ENCODE data around the gene PPP2R3B.

The PPP2R3B gene

GRCh38 chrX:386768-387575 lies at the start of gene PPP2R3B (continued):
- TF ChIP-seq ZNF76 (tag by site-specific recombination; IDR thresholded peaks at IDR 0.05; ENCODE audit: borderline replicate concordance, low read depth) (peak; percentile 77; the same call in 1 of the 2 replicates), ZSCAN5A (tag by site-specific recombination; IDR thresholded peaks at IDR 0.05) (0 out of 2 replicates have a peak, but pooled peaks have one; percentile 57), ZNF169 (tag by site-specific recombination; IDR thresholded peaks at IDR 0.05) (no peak), ZSCAN30 (tag by site-specific recombination; IDR thresholded peaks at IDR 0.05) (peak; percentile 79; the same call in 1 of the 2 replicates), ZBTB49 (tag by site-specific recombination; IDR thresholded peaks at IDR 0.05; ENCODE audit: low read depth) (no peak), ZNF266 (tag by site-specific recombination; IDR thresholded peaks at IDR 0.05; ENCODE audit: low read depth) (no peak), ZNF555 (tag by site-specific recombination; conservative IDR thresholded peaks at IDR 0.05) (no peak), ZBTB20 (tag by site-specific recombination; IDR thresholded peaks at IDR 0.05) (no peak; the same call in 1 of the 2 replicates), ZNF157 (tag by site-specific recombination; IDR thresholded peaks at IDR 0.05) (no peak), ZNF791 (tag by site-specific recombination; IDR thresholded peaks at IDR 0.05) (no peak), ATF2 (tag by site-specific recombination; IDR thresholded peaks at IDR 0.05; ENCODE audit: low read depth) (peak; percentile 88), ZNF239 (tag by site-specific recombination; IDR thresholded peaks at IDR 0.05) (no peak), ZNF324 (tag by site-specific recombination; IDR thresholded peaks at IDR 0.05) (peak; percentile 85), ZNF292 (tag by site-specific recombination; IDR thresholded peaks at IDR 0.05; ENCODE audit: borderline replicate concordance, low read depth) (no peak), ZNF664 (tag by site-specific recombination; IDR thresholded peaks at IDR 0.05) (no peak), SP2 (tag by site-specific recombination; IDR thresholded peaks at IDR 0.05) (peak; percentile 68), ZXDB (tag by site-specific recombination; IDR thresholded peaks at IDR 0.05) (peak; percentile 97), ZNF776 (tag by site-specific recombination; IDR thresholded peaks at IDR 0.05; ENCODE audit: borderline replicate concordance) (no peak), ZBTB7A (tag by site-specific recombination; IDR thresholded peaks at IDR 0.05; ENCODE audit: low read depth) (no peak), IKZF3 (tag by site-specific recombination; IDR thresholded peaks at IDR 0.05) (no peak), ZNF404 (tag by site-specific recombination; IDR thresholded peaks at IDR 0.05) (no peak), KLF16 (tag by site-specific recombination; IDR thresholded peaks at IDR 0.05) (no peak), ZNF114 (tag by site-specific recombination; IDR thresholded peaks at IDR 0.05) (no peak), ZNF501 (tag by site-specific recombination; IDR thresholded peaks at IDR 0.05) (no peak), ZNF658 (tag by site-specific recombination; IDR thresholded peaks at IDR 0.05) (no peak)
- TF ChIP-seq, protein P1, sequence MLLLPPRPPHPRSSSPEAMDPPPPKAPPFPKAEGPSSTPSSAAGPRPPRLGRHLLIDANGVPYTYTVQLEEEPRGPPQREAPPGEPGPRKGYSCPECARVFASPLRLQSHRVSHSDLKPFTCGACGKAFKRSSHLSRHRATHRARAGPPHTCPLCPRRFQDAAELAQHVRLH (tag by site-specific recombination; IDR thresholded peaks at IDR 0.05): no peak
- TF ChIP-seq, protein P2, sequence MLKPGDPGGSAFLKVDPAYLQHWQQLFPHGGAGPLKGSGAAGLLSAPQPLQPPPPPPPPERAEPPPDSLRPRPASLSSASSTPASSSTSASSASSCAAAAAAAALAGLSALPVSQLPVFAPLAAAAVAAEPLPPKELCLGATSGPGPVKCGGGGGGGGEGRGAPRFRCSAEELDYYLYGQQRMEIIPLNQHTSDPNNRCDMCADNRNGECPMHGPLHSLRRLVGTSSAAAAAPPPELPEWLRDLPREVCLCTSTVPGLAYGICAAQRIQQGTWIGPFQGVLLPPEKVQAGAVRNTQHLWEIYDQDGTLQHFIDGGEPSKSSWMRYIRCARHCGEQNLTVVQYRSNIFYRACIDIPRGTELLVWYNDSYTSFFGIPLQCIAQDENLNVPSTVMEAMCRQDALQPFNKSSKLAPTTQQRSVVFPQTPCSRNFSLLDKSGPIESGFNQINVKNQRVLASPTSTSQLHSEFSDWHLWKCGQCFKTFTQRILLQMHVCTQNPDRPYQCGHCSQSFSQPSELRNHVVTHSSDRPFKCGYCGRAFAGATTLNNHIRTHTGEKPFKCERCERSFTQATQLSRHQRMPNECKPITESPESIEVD (tag by site-specific recombination; IDR thresholded peaks at IDR 0.05): no peak
- TF ChIP-seq, protein P3, sequence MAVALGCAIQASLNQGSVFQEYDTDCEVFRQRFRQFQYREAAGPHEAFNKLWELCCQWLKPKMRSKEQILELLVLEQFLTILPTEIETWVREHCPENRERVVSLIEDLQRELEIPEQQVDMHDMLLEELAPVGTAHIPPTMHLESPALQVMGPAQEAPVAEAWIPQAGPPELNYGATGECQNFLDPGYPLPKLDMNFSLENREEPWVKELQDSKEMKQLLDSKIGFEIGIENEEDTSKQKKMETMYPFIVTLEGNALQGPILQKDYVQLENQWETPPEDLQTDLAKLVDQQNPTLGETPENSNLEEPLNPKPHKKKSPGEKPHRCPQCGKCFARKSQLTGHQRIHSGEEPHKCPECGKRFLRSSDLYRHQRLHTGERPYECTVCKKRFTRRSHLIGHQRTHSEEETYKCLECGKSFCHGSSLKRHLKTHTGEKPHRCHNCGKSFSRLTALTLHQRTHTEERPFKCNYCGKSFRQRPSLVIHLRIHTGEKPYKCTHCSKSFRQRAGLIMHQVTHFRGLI (tag by site-specific recombination; IDR thresholded peaks at IDR 0.05): no peak
